K562 (cell line): ENCODE results near the gene CD300C. TPM values are rescaled to one million over a fixed set of nuclear protein-coding genes. Genes with fewer than 3 reads are reported as not detected.

Experiments used
- CHD1 ChIP-seq: fragments of 200-600 bp; sonication (generic); IDR thresholded peaks from one replicate; pipeline ENCODE4 v1.6.1; 2012; ENCODE audit warnings: mild to moderate bottlenecking, moderate library complexity, low read length, inconsistent platforms
- DIDO1 ChIP-seq: fragments of 450-650 bp; IDR thresholded peaks from 2 replicates; pipeline ENCODE4 v1.6.1; 2016; ENCODE audit warnings: low read depth, missing biosample characterization, missing genetic modification characterization
- KLF6 ChIP-seq: fragments of 250-450 bp; sonication (Bioruptor Pico); IDR thresholded peaks from 2 replicates; pipeline ENCODE4 v1.4.0; 2020; ENCODE audit warnings: mild to moderate bottlenecking, moderate library complexity, borderline replicate concordance
- L3MBTL2 ChIP-seq: fragments of 450-650 bp; IDR thresholded peaks from 2 replicates; pipeline ENCODE4 v1.6.1; 2016; ENCODE audit warnings: mild to moderate bottlenecking, moderate library complexity
- NFE2L1 ChIP-seq: fragments of 450-650 bp; IDR thresholded peaks from 2 replicates; pipeline ENCODE4 v1.6.1; 2016; ENCODE audit warnings: missing genetic modification characterization, low read depth, mild to moderate bottlenecking, missing compliant biosample characterization, moderate library complexity, borderline replicate concordance
- NR2C1 ChIP-seq, 2 experiments: fragments of 450-650 bp; IDR thresholded peaks; 2 replicates each; pipeline ENCODE4 v1.6.1; 2017; ENCODE audit warnings: mild to moderate bottlenecking in 2 of 2, antibody characterized with exemption in 1 of 2, inconsistent platforms in 1 of 2, missing compliant biosample characterization in 1 of 2, missing genetic modification characterization in 1 of 2
- YY1 ChIP-seq, 3 experiments: IDR thresholded peaks; 2 replicates each; pipeline ENCODE4 v1.6.1; 2011; ENCODE audit warnings: low read length in 2 of 3, mild to moderate bottlenecking in 2 of 3, moderate library complexity in 2 of 3, borderline replicate concordance in 1 of 3, control low read depth in 1 of 3, low read depth in 1 of 3; ENCODE audit not compliant: insufficient read depth in 3 of 3, insufficient replicate concordance in 2 of 3, control insufficient read depth in 1 of 3, insufficient read length in 1 of 3; ENCODE audit errors: extremely low read depth in 1 of 3
- ZNF140 ChIP-seq: fragments of 250-450 bp; sonication (Bioruptor Pico); IDR thresholded peaks from 2 replicates; pipeline ENCODE4 v1.8.0; 2021; ENCODE audit warnings: moderate library complexity, mild to moderate bottlenecking, inconsistent platforms
- polyA plus RNA-seq, 8 experiments: library from polyadenylated mRNA; depleted of rRNA in 4 of 8; stranded (reverse) in 5 of 8; unstranded in 3 of 8; fragments of >200 nt; fragmentation: Nextera tagmentation in 2 of 8; fragmentation: Illumina TruSeq in 1 of 8; extraction: Ambion mirVana in 2 of 8; extraction: Trizol in 1 of 8; gene quantifications; 2 replicates each; pipeline versions ENCODE4 v1.2.1 to v1.2.3, GENCODE V29; 2011 to 2014; ENCODE audit warnings: inconsistent platforms in 1 of 8, missing spikeins in 1 of 8
- total RNA-seq, 7 experiments: library from RNA; depleted of rRNA in 6 of 7; stranded (reverse); fragments of >200 nt in 6 of 7; fragmentation: Illumina TruSeq in 2 of 7; extraction: Trizol in 2 of 7; gene quantifications; 2 replicates each; pipeline versions ENCODE4 v1.2.1 to v1.2.3, GENCODE V29; 2011 to 2021; ENCODE audit warnings: low replicate concordance in 1 of 7
- TF ChIP-seq, protein P1 (sequence below), 2 experiments: fragments of 450-650 bp; formaldehyde crosslinking in 1 of 2; IDR thresholded peaks; 2 replicates each; pipeline versions ENCODE4 v1.4.0 to v1.6.1; 2014 to 2020; ENCODE audit warnings: mild to moderate bottlenecking in 2 of 2, borderline replicate concordance in 1 of 2, low read depth in 1 of 2
- TF ChIP-seq, protein P2 (sequence below): fragments of 450-650 bp; formaldehyde crosslinking; conservative IDR thresholded peaks from 2 replicates; pipeline ENCODE4 v1.4.0; 2022; ENCODE audit warnings: mild to moderate bottlenecking, missing genetic modification characterization
- TF ChIP-seq, protein P3 (sequence below): fragments of 250-450 bp; sonication (Bioruptor Pico); IDR thresholded peaks from 2 replicates; pipeline ENCODE4 v1.5.0; 2022; ENCODE audit warnings: mild to moderate bottlenecking
- TF ChIP-seq, protein P4 (sequence below): sonication (generic); IDR thresholded peaks from 2 replicates; pipeline ENCODE4 v1.6.1; 2016

CD300C gene
- total and polyA plus RNA-seq, 9 of the 15 experiments (the other 6 are each of a cell fraction or from before 2014, with no cell fraction given): 0.04 to 0.16 (median 0.07) TPM; not detected in 6

DNA sequence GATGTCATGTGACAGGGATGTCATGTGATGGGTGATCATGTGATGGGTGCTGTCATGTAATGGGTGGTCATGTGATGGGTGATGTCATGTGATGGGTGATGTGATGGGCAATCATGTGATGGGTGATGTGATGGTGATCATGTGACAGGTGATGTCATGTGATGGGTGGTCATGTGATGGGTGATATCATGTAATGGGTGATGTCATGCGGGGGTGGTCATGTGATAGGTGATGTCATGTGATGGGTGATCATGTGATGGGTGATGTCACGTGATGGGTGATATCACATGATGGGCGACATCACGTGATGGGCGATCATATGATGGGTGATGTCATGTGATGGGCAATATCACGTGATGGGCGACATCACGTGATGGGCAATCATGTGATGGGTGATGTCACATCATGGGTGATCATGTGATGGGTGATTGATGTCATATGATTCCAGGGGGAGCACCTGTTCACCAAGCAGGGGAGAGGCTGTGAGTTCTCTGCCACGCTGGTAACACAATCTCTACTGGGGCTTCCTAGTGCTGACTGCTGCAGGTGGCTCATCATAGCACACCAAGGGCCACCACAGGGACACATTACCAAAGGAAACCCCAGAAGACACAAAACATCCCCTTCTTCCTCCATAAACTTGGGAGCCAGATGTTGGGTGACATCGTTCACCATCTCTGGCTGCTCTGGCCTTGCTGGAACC lies 31.1 kb downstream of the CD300C start (continued):
- TF ChIP-seq, protein P1, sequence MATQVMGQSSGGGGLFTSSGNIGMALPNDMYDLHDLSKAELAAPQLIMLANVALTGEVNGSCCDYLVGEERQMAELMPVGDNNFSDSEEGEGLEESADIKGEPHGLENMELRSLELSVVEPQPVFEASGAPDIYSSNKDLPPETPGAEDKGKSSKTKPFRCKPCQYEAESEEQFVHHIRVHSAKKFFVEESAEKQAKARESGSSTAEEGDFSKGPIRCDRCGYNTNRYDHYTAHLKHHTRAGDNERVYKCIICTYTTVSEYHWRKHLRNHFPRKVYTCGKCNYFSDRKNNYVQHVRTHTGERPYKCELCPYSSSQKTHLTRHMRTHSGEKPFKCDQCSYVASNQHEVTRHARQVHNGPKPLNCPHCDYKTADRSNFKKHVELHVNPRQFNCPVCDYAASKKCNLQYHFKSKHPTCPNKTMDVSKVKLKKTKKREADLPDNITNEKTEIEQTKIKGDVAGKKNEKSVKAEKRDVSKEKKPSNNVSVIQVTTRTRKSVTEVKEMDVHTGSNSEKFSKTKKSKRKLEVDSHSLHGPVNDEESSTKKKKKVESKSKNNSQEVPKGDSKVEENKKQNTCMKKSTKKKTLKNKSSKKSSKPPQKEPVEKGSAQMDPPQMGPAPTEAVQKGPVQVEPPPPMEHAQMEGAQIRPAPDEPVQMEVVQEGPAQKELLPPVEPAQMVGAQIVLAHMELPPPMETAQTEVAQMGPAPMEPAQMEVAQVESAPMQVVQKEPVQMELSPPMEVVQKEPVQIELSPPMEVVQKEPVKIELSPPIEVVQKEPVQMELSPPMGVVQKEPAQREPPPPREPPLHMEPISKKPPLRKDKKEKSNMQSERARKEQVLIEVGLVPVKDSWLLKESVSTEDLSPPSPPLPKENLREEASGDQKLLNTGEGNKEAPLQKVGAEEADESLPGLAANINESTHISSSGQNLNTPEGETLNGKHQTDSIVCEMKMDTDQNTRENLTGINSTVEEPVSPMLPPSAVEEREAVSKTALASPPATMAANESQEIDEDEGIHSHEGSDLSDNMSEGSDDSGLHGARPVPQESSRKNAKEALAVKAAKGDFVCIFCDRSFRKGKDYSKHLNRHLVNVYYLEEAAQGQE (IDR thresholded peaks at IDR 0.05; ENCODE audit: borderline replicate concordance): peak; percentile 96
- TF ChIP-seq, protein P1 (CRISPR knock-in tag; IDR thresholded peaks at IDR 0.05; ENCODE audit: low read depth): no peak
- TF ChIP-seq, protein P2, sequence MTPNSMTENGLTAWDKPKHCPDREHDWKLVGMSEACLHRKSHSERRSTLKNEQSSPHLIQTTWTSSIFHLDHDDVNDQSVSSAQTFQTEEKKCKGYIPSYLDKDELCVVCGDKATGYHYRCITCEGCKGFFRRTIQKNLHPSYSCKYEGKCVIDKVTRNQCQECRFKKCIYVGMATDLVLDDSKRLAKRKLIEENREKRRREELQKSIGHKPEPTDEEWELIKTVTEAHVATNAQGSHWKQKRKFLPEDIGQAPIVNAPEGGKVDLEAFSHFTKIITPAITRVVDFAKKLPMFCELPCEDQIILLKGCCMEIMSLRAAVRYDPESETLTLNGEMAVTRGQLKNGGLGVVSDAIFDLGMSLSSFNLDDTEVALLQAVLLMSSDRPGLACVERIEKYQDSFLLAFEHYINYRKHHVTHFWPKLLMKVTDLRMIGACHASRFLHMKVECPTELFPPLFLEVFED (CRISPR knock-in tag): peak; percentile 91
- TF ChIP-seq, protein P3, sequence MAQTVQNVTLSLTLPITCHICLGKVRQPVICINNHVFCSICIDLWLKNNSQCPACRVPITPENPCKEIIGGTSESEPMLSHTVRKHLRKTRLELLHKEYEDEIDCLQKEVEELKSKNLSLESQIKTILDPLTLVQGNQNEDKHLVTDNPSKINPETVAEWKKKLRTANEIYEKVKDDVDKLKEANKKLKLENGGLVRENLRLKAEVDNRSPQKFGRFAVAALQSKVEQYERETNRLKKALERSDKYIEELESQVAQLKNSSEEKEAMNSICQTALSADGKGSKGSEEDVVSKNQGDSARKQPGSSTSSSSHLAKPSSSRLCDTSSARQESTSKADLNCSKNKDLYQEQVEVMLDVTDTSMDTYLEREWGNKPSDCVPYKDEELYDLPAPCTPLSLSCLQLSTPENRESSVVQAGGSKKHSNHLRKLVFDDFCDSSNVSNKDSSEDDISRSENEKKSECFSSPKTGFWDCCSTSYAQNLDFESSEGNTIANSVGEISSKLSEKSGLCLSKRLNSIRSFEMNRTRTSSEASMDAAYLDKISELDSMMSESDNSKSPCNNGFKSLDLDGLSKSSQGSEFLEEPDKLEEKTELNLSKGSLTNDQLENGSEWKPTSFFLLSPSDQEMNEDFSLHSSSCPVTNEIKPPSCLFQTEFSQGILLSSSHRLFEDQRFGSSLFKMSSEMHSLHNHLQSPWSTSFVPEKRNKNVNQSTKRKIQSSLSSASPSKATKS (CRISPR knock-in tag): no peak
- no peak for TF ChIP-seq NFE2L1 (tag)
- TF ChIP-seq CHD1: no peak
- TF ChIP-seq ZNF140 (CRISPR knock-in tag): no peak
- TF ChIP-seq L3MBTL2: no peak
- TF ChIP-seq KLF6 (CRISPR knock-in tag): no peak
- peak; percentile 66 for TF ChIP-seq NR2C1 (IDR thresholded peaks at IDR 0.05)
- no peak; the same call in 1 of the 2 replicates for TF ChIP-seq NR2C1 (tag; IDR thresholded peaks at IDR 0.05)
- peak; percentile 91 for TF ChIP-seq DIDO1 (tag)
- TF ChIP-seq, protein P4, sequence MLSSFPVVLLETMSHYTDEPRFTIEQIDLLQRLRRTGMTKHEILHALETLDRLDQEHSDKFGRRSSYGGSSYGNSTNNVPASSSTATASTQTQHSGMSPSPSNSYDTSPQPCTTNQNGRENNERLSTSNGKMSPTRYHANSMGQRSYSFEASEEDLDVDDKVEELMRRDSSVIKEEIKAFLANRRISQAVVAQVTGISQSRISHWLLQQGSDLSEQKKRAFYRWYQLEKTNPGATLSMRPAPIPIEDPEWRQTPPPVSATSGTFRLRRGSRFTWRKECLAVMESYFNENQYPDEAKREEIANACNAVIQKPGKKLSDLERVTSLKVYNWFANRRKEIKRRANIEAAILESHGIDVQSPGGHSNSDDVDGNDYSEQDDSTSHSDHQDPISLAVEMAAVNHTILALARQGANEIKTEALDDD: no peak
- TF ChIP-seq YY1 (IDR thresholded peaks at IDR 0.05; ENCODE audit: borderline replicate concordance in 1 of 3, control insufficient read depth in 1 of 3, extremely low read depth in 1 of 3, insufficient read depth in 3 of 3, insufficient read length in 1 of 3, insufficient replicate concordance in 2 of 3, low read depth in 1 of 3, low read length in 2 of 3): no peak
